ENCODE data around the gene UPK1A.

DNA sequence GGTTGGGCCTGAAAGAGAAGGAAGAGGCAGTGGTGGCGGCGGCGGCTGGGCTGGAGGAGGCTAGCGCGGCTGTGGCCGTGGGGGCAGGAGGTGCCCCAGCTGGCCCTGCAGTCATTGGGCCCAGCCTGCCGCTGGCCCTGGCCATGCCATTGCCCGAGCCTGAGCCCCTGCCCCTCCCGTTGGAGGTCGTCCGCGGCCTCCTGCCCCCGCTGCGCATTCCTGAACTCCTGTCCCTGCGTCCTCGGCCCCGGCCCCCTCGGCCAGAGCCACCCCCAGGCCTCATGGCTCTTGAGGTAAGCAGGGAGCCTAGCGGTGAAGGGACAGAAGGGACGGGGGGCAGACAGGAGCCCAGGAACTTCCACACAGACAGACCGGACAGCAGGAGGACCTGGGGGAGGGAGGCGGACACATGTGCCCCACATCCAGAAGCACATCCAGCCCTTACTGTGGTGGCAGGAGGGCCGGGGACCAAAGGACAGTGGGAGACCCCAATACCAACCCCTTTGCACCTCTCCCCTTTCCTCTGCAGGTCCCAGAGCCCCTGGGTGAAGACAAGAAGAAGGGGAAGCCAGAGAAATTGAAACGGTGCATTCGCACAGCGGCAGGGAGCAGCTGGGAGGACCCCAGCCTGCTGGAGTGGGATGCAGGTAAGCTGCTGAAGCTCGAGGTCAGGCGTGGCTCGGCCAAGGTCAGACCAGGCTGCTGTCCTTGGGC, 32.4 kb upstream of the UPK1A start:
- TF ChIP-seq, protein P1, sequence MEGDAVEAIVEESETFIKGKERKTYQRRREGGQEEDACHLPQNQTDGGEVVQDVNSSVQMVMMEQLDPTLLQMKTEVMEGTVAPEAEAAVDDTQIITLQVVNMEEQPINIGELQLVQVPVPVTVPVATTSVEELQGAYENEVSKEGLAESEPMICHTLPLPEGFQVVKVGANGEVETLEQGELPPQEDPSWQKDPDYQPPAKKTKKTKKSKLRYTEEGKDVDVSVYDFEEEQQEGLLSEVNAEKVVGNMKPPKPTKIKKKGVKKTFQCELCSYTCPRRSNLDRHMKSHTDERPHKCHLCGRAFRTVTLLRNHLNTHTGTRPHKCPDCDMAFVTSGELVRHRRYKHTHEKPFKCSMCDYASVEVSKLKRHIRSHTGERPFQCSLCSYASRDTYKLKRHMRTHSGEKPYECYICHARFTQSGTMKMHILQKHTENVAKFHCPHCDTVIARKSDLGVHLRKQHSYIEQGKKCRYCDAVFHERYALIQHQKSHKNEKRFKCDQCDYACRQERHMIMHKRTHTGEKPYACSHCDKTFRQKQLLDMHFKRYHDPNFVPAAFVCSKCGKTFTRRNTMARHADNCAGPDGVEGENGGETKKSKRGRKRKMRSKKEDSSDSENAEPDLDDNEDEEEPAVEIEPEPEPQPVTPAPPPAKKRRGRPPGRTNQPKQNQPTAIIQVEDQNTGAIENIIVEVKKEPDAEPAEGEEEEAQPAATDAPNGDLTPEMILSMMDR (IDR thresholded peaks at IDR 0.05; ENCODE audit: insufficient read depth, low read depth, low read length), result no peak
- TF ChIP-seq EZH2 (IDR thresholded peaks at IDR 0.05; ENCODE audit: insufficient read depth, low read length), result no peak

Measured in astrocyte (in vitro differentiated cells and primary cell).